ENCODE measurements around the gene COL21A1.

DNA sequence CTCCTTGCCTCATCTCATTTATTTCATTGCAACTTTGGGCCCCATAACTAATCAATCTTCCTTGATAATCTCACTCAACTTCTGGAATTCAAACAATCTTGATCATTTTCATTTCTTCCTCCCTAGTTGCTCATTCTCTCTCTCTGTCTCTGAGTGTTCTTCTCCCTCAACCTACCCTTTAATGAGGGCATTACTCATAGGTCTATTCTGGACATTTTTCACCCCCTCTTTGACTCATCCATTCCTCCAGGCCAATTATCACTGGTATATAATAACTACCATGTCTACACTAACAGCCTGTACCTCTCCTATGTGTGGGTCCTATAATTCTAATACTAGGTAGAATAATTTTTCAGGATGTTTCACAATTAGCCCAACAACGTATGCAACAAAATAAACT, 78.8 kb downstream of the COL21A1 start:
- TF ChIP-seq CTCF (IDR thresholded peaks at IDR 0.05; ENCODE audit: insufficient read depth, low read depth, low read length), result no peak
- TF ChIP-seq EZH2 (IDR thresholded peaks at IDR 0.05; ENCODE audit: insufficient read depth, low read length), result no peak
